ENCODE measurements around the gene CD63. TPM values are rescaled to one million over a fixed set of nuclear protein-coding genes. Genes with fewer than 3 reads are reported as not detected.

The CD63 gene
- total and polyA plus RNA-seq, 2 of the 13 experiments (the other 11 are each of a cell fraction or from before 2014, with no cell fraction given) = 234 to 277 TPM

GRCh38 chr12:55681142-55682077, 47.4 kb downstream of the CD63 start (continued):
- TF ChIP-seq CSRNP1 (CRISPR knock-in tag; IDR thresholded peaks at IDR 0.05) (no peak), STAG1 (CRISPR knock-in tag; IDR thresholded peaks at IDR 0.05) (peak; percentile 44), ZNF431 (CRISPR knock-in tag; IDR thresholded peaks at IDR 0.05; ENCODE audit: borderline replicate concordance, low read depth) (peak; percentile 72; the same call in 1 of the 2 replicates), ZNF839 (CRISPR knock-in tag; IDR thresholded peaks at IDR 0.05; ENCODE audit: borderline replicate concordance) (no peak), HDAC1 (CRISPR knock-in tag; IDR thresholded peaks at IDR 0.05) (peak; percentile 85), REL (CRISPR knock-in tag; conservative IDR thresholded peaks at IDR 0.05) (0 out of 2 replicates have a peak, but pooled peaks have one; percentile 15), ATF7-NPFF (CRISPR knock-in tag; IDR thresholded peaks at IDR 0.05; ENCODE audit: low read depth) (0 out of 2 replicates have a peak, but pooled peaks have one; percentile 33), KLF9 (CRISPR knock-in tag; IDR thresholded peaks at IDR 0.05; ENCODE audit: low read depth) (peak; percentile 86; the same call in 1 of the 2 replicates), ZNF335 (CRISPR knock-in tag; IDR thresholded peaks at IDR 0.05) (no peak), KMT2B (CRISPR knock-in tag; IDR thresholded peaks at IDR 0.05) (peak; percentile 37; the same call in 1 of the 2 replicates), DBP (CRISPR knock-in tag; IDR thresholded peaks at IDR 0.05; ENCODE audit: not compliant biosample characterization) (no peak), ELK4 (CRISPR knock-in tag; IDR thresholded peaks at IDR 0.05; ENCODE audit: borderline replicate concordance) (no peak), IKZF5 (CRISPR knock-in tag; IDR thresholded peaks at IDR 0.05) (no peak), THRA (CRISPR knock-in tag; IDR thresholded peaks at IDR 0.05; ENCODE audit: borderline replicate concordance) (no peak), U2AF1 (optimal IDR thresholded peaks at IDR 0.05; ENCODE audit: low read depth, low read length) (no peak), JUND (CRISPR knock-in tag; IDR thresholded peaks at IDR 0.05) (no peak), ZSCAN22 (CRISPR knock-in tag; IDR thresholded peaks at IDR 0.05) (no peak), TP53 (CRISPR knock-in tag; conservative IDR thresholded peaks at IDR 0.05) (no peak), PHF8 (CRISPR knock-in tag; IDR thresholded peaks at IDR 0.05) (peak; percentile 73), POLR2AphosphoS2 (IDR thresholded peaks at IDR 0.05; ENCODE audit: low read depth, low read length) (no peak), ATF1 (CRISPR knock-in tag; IDR thresholded peaks at IDR 0.05) (no peak), POGZ (CRISPR knock-in tag; IDR thresholded peaks at IDR 0.05) (peak; percentile 61), ZNF616 (CRISPR knock-in tag; IDR thresholded peaks at IDR 0.05; ENCODE audit: low read depth) (no peak), ZNF441 (CRISPR knock-in tag; IDR thresholded peaks at IDR 0.05; ENCODE audit: borderline replicate concordance) (no peak)

Measured in HepG2 (cell line).